Measurements from ENCODE around the gene CITED2. TPM values are rescaled to one million over a fixed set of nuclear protein-coding genes. Genes with fewer than 3 reads are reported as not detected.

CITED2 gene
- total RNA-seq, 1 experiment from 2014 or later, result 63.4 TPM

- Mint-ChIP-seq H3K9me3 (peaks cover 17% of the 10 kb centered on the region), H3K36me3 (peaks cover 11% of the 10 kb centered on the region), H3K27me3 (ENCODE audit: low read depth) (no peaks in the 10 kb centered on the region), H3K27ac (no peak overlapping the region), H3K4me1 (peaks cover 12% of the 10 kb centered on the region), H3K4me3 (no peak overlapping the region)
- POLR2A ChIA-PET, result no interaction called here
- ATAC-seq (no peak), DNase-seq (ENCODE audit: low spot score) (no peak)
- CTCF ChIA-PET, result interaction anchor here (0.8 kb wide), 1 partner anchor 94 kb away, joined by 3 read pairs; no protein-coding TSS in a partner anchor
- TF ChIP-seq ETV6 (CRISPR knock-in tag; IDR thresholded peaks at IDR 0.05) (no peak), ZNF396 (CRISPR knock-in tag; IDR thresholded peaks at IDR 0.05; ENCODE audit: borderline replicate concordance) (no peak), ZBTB43 (CRISPR knock-in tag; IDR thresholded peaks at IDR 0.05) (no peak), ZNF532 (CRISPR knock-in tag; IDR thresholded peaks at IDR 0.05; ENCODE audit: borderline replicate concordance) (no peak), MLX (CRISPR knock-in tag; IDR thresholded peaks at IDR 0.05) (no peak), ZBTB21 (CRISPR knock-in tag; IDR thresholded peaks at IDR 0.05; ENCODE audit: borderline replicate concordance) (no peak), ATF6 (CRISPR knock-in tag; IDR thresholded peaks at IDR 0.05) (no peak), ZSCAN18 (CRISPR knock-in tag; IDR thresholded peaks at IDR 0.05) (no peak), NFYB (CRISPR knock-in tag; conservative IDR thresholded peaks at IDR 0.05; ENCODE audit: low read depth) (no peak), ZNF512 (CRISPR knock-in tag; IDR thresholded peaks at IDR 0.05; ENCODE audit: borderline replicate concordance) (no peak)
Observed at GRCh38 chr6:139324301-139324555, 50.2 kb downstream of the CITED2 start.

GRCh38 chr6:139323511-139324300 lies 50.7 kb downstream of the CITED2 start:
- no peaks in the 10 kb centered on the region for H3K27me3 Mint-ChIP-seq (ENCODE audit: low read depth)
- ATAC-seq, result peak; percentile 79
- DNase-seq (ENCODE audit: low spot score), result peak; percentile 63
- ChIA-PET POLR2A (no interaction called here), CTCF (interaction anchor here (0.8 kb wide), 1 partner anchor 93 kb away, joined by 3 read pairs; no protein-coding TSS in a partner anchor)
- peaks cover 8% of the 10 kb centered on the region for H3K36me3 Mint-ChIP-seq
- peak overlapping the region; percentile 94 for H3K27ac Mint-ChIP-seq
- H3K9me3 Mint-ChIP-seq, result peaks cover 13% of the 10 kb centered on the region
- H3K4me1 Mint-ChIP-seq, result peaks cover 12% of the 10 kb centered on the region
- H3K4me3 Mint-ChIP-seq, result 0 out of 2 replicates have a peak overlapping the region, but pooled peaks have one; percentile 30
- TF ChIP-seq ESRRA (CRISPR knock-in tag; IDR thresholded peaks at IDR 0.05; ENCODE audit: borderline replicate concordance), result no peak
- TF ChIP-seq MYBL2 (CRISPR knock-in tag; IDR thresholded peaks at IDR 0.05), result no peak
- TF ChIP-seq ZNF425 (CRISPR knock-in tag; conservative IDR thresholded peaks at IDR 0.05), result no peak
- TF ChIP-seq ZNF532 (CRISPR knock-in tag; IDR thresholded peaks at IDR 0.05; ENCODE audit: borderline replicate concordance), result no peak
- TF ChIP-seq NR3C1 (CRISPR knock-in tag; conservative IDR thresholded peaks at IDR 0.05; ENCODE audit: low read depth), result no peak

Measured in WTC11 (cell line).